GM12891 (cell line): ENCODE results near the gene RAB19.
"Not testable (repeated sequence)": the region's sequence is repeated elsewhere in the genome, so short reads cannot be mapped to it uniquely, and the experiment has no call there.

Experiments used
- POLR2A ChIP-seq: IDR thresholded peaks from 2 replicates; pipeline ENCODE4 v1.6.1; 2011; ENCODE audit warnings: low read depth, low read length, control low read depth
- TAF1 ChIP-seq: IDR thresholded peaks from 2 replicates; pipeline ENCODE4 v1.6.1; 2011; ENCODE audit warnings: low read depth, low read length, control low read depth

DNA sequence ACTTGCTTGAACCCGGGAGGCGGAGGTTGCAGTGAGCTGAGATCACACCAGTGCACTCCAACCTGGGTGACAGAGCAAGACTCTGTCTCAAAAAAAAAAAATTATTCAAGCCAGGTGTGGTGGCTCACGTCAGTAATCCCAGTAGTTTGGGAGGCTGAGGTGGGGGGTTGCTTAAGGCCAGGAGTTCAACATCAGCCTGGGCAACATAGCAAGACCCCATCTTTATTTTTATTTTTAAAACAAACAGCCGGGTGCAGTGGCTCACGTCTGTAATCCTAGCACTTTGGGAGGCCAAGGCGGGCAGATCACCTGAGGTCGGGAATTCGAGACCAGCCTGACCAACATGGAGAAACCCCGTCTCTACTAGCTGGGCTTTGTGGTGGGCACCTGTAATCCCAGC is 12.0 kb downstream of the RAB19 start:
- TF ChIP-seq POLR2A, TAF1: not testable (repeated sequence)
